Lung microvascular endothelial cell (primary cell): Measurements from ENCODE around the gene RNF135. TPM values are rescaled to one million over a fixed set of nuclear protein-coding genes. Genes with fewer than 3 reads are reported as not detected.
A peak's percentile ranks its signal among the peaks of the same experiment; 100 is the strongest.
"Not testable (repeated sequence)": the region's sequence is repeated elsewhere in the genome, so short reads cannot be mapped to it uniquely, and the experiment has no call there.

Source experiments
- DNase-seq, 2 donors: peaks; one replicate each; pipeline versions ENCODE4 v3.0.0 to v3.0.0-alpha.2; 2010; ENCODE audit warnings: low read depth in 2 of 2
- total RNA-seq: library from RNA; depleted of rRNA; stranded (reverse); fragments of >200 nt; gene quantifications from 2 replicates; pipeline ENCODE4 v1.2.1, GENCODE V29; 2014

RNF135 gene
- total RNA-seq, 1 donor from 2014 or later: 0.60 TPM

DNA sequence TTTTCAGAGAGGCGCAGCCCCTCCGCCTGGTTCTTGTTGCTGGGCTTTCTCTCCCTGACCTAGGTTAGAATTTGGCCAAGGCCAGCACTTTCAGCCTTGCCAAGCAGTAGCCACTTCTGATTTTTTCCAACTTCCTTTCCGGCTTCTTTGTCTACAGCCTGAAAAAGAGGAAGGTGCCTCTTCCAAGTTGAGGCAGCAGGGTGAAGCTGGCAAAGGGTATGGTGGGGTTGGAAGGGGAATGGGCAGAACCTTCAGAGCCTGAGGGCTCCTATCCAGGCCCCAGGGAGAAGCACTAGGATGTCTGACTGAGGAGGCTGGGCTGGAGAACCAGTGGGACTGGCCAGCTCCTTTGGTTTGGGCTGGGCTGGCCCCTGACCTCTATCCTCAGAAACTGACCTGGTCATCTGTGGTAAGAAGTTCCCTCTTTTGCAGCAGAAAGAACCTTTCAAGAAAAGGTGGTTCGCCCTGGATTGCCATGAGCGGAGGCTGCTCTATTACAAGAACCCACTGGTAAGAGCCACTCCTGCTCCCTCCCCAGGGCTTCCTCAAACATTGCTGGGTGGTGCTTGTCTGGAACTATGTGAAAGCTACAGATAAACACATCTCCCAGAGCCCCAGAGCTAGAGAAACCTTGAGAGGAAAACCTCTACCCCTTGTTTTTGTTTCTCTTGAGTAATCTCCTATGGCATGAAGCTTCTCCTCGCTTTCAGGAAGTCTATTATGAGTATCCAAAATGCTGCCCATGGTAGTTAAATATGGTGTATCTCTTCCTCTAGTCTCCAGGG lies 16.6 kb upstream of the RNF135 start:
- DNase-seq: no peak

DNA sequence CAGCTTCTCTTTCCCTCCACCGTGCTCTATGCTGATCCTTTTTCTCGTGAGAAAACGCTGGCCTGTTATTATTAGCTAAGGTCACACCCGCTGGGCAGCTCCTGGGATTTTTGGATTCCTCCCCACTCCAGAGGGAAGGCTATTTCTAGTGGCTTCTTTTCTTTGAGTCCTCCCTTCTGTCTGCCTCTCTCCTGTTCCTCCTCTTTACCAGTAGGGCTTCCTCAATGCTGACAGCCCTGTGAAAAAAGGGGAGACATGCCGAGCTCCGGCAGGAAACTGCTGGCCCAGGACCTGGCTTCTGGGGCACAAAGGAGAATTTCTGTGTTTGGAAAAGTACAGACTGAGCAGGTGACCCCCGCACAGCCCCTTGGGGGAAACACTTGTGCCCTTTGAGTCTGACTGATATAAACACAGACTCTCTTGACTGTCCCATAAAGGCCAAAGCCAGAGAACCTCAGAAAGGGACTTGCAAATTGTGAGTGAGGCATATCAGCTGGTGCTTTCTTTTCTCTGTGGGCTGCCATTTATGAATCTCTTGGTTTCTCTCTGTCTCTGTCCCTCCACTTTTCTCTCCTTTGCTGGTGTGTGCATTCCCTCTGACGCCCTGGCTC lies 14.0 kb upstream of the RNF135 start:
- peak in 1 of 2 donors; percentile 42 for DNase-seq

DNA sequence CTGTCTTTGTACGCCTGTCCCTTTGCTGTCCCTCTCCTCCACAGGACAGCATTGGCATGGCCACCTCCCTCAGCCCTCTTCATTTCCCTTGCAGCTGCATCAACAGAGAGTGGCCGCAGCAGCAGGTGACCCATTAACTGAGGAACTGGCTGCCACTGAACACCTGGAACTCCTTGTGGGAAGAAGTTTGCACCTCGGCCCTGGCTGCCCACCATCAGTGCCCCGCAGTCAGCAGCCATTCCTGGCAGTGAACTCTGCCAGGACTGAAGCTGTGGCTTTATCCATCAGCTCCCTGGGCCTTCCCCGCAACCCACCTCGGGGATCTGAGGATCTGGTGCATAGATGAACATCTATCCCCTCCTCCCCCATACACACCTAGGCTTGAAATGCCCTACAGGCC lies 13.1 kb upstream of the RNF135 start:
- no peak for DNase-seq

DNA sequence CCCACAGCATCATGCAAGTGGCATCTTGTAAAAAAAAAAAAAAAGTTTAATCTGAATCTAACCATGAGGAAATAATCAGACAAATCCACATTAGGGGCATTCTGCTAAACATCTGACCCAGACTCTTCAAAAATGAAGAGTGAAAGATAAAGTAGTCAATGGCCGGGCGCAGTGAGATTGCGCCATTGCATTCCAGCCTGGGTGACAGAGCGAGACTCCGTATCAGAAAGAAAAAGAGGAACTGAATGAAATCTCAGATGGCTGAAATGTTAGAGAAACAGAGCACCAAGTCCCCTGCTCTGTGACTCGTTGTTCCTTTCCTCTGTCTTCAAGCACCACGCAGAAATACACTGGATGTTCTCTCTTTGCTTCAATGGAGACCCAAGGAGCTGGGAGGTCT lies 12.7 kb upstream of the RNF135 start:
- no peak for DNase-seq

DNA sequence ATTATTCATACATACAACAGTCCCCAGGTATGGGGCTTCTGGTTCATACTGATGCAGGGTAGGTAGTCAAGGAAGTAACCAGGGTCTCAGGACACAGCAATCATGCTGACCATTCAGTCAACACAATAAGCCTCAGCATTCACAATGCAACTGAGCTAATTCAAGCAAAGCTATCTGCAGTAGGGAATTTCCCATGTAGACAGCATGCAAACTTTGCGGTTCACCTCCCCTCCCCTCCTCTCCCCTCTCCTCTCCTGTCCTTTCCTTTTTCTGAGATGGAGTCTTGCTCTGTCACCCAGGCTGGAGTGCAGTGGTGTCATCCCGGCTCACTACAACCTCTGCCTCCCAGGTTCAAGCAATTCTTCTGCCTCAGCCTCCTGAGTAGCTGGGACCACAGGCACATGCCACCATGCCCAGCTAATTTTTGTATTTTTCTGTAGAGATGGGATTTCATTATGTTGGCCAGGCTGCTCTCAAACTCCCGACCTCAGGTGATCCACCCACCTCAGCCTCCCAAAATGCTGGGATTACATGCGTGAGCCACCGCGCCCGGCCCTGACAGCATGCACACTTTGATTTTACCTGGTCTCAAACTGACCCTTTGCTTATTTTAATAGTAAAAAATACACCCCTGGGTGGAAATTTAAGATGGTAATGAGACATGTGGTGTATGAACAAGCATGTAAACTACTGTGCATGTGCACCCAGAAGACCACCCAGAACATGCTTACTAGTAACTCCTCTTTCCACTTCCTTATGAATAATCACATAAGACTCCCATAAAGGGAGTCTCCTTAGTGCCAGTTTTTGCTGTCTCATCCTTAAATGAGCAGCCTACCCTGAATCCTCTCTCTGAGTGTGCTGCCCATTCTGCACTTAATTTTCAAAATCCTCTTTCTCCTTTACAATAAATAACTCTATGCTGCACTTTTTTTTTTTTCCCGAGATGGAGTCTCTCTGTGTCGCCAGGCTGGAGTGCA lies 9.3 kb upstream of the RNF135 start:
- no peak for DNase-seq

DNA sequence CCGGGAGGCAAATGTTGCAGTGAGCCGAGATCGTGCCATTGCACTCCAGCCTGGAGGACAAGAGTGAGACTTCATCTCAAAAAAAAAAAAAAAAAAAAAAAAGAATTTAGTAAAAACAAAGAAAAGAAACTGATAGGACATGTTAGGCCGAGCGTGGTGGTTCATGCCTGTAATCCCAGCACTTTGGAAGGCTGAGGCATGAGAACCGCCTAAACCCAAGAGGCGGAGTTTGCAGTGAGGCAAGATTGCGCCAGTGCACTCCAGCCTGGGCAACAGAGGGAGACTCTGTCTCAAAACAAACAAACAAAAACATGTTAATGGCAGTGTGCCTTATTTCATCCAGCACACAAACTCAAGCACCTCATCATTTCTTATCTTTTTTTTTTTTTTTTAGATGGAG lies 6.5 kb upstream of the RNF135 start:
- DNase-seq: not testable (repeated sequence)

DNA sequence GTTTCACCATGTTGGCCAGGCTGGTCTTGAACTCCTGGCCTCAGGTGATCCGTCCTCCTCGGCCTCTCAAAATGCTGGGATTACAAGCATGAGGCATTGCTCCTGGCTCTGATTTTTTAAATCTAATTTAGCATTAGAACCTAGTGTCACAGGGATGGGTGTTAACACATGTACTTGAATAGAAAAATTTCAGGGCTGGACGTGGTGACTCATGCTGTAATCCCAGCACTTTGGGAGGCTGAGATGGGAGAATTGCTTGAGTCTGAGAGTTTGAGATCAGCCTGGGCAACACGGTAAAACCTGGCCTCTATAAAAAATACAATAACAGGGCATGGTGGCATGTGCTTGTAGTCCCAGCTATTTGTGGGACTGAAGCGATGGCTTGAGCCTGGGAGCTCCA lies 6.0 kb upstream of the RNF135 start:
- no peak for DNase-seq

DNA sequence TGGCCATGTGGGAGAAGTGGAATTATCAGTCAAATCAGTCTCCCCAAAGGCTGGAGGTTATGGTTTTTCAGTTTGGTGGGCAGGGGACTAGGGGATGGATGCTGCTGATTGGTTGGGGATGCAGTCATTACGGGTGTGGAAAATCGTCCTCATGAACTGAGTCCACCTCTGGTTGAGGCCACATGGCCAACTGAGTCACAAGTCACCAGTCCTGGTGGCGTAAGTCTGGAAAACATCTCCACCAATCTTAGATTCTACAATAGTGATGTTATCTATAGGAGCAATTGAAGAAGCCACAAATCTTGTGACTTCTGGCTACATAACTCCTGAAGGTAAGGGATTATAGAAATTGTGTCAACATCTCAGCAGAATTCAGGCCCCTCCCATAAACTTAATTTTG lies 5.2 kb upstream of the RNF135 start:
- DNase-seq: no peak

DNA sequence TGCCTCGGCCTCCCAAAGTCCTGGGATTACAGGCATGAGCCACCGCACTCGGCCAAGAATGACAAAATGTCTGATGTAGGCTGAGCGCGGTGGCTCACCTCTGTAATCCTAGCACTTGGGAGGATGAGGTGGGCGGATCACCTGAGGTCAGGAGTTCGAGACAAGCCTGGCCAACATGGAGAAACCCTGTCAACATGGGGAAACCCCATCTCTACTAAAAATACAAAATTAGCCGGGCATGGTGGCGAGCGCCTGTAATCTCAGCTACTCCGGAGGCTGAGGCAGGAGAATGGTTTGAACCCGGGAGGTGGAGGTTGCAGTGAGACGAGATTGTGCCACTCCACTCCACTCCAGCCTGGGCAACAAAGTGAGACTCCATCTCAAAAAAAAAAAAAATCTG lies 2.9 kb upstream of the RNF135 start:
- not testable (repeated sequence) for DNase-seq

DNA sequence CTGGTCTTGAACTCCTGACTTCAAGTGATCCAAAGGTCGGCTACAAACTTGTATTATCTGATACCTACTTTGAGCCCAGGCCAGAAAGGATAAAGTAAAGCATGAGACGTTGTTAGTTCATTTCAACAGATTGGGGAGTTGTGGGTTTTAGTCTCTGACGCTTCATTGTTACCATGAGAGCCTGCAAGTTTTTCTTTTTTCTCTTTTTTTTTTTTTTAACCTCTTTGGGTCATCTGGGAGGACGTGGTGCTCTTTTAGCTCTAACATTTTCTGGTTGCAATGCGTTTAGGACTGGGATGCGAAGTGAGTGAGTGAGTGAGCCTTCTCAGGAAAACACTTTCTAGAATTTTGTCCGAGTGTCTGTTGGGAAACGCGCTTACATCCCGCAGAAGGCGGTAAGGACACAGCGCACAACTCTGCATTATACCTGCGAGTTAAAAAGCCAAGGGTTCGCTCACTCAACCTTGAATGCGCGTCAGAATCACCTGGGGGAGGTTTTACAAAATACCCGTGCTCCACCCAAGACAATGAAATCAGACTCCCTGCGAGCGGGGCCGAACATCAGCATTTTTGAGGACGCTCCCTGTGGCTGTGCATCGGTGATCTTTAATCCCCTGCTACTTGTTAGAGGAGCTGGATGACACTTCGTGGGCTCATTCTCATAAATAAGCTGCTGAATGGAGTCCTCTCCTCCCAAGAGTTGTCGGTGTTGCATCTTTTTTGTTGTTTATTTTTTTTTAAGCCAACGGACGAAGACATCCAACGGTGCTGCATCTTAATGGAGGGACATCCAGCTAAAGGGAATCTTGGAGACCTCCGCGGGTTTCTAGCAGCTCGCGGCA lies 629 bp upstream of the RNF135 start:
- DNase-seq: peak in 1 of 2 donors; percentile 45

DNA sequence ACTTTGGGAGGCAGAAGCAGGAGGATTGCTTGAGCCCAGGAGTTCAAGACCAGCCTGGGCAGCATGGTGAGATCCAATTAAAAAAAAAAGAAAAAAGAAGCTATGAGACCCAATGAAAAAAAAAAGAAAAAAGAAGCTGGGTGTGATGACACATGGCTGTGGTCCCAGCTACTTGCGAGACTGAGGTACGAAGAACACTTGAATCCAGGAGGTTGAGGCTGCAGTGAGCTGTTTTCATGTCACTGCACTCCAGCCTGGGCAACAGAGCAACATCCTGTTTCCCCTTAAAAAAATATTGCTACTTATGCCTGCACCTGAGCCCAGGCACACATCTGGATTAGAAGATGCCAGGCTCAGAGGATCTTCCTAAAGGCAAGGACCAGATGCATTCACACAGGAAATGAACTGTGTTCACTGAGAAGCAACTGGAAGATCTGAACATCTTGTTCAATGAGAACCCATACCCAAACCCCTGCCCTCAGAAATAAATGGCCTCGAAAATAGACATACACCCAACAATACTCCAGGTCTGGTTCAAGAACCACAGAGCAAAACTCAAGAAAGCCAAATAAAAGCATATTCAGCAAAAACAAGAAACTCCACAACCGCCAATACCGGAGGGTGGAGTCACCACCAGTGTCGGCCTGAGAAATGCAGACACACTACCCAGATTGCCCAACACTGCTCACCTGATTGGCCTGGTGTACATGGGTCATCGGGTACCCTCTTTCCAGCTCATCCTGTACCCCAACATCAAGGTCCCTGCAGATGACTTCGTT lies 4.4 kb downstream of the RNF135 start:
- no peak for DNase-seq

DNA sequence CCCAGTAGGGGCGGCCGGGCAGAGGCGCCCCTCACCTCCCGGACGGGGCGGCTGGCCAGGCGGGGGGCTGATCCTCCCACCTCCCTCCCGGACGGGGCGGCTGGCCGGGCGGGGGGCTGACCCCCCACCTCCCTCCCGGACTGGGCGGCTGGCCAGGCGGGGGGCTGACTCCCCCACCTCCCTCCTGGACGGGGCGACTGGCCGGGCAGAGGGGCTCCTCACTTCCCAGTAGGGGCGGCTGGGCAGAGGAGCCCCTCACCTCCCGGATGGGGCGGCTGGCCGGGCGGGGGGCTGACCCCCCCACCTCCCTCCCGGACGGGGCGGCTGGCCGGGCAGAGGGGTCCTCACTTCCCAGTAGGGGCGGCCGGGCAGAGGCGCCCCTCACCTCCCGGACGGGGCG lies 9.1 kb downstream of the RNF135 start:
- not testable (repeated sequence) for DNase-seq

DNA sequence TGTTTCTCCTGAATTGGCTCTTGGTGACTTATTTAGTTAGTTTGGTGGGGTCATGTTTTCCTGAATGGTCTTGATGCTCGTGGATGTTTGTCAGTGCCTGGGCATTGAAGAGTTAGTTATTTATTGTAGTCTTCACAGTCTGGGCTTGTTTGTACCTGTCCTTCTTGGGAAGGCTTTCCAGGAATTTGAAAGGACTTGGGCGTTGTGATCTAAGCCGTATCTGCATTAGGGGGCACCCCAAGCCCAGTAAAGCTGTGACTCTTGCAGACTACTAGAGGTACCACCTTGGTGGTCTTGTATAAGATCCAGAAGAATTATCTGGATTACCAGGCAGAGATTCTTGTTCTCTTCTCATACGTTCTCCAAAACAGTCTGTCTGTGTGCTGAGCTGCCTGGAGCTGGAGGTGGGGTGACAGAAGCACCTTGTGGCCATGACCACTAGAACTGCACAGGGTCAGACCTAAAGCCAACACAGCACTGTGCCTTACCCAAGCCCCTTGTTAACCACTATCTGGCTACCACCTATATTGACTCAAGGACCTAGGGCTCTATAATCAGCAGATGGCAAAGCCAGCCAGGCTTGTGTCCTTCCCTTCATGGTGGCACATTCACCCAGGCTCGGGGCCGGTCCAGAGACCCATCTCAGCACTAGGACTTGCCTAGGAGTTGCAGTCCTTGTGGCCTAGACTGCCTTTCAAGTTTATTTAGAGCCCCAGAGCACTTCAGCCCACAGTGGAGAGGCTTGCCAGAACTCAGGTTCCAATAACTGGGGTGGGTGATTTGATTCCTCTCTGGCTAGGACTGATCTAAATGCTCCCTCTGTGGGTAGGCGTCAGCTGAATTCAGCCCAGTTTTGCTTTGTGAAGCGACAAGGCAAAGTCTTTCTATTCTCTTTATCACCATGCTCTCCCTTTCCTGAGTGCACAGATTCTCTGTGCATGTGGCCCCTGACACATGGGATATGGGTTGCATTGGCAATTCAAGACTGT lies 11.0 kb downstream of the RNF135 start:
- DNase-seq: no peak

DNA sequence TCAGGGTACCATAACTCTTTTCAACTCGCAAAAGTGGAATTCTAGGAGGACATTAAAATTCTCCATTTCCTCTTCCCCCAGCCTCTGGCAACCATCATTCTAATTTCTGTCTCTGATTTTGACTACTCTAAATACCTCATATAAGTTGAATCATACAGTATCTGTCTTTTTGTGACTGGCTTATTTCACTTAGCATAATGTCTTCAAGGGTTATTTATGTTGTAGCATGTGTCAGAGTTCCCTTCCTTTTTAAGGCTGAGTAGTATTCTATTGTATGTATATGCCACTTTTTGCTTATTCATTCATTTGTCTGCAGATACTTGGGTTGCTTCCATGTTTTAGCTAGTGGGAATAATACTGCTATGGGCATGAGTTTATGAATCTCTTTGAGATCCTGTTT lies 12.0 kb downstream of the RNF135 start:
- DNase-seq: no peak

DNA sequence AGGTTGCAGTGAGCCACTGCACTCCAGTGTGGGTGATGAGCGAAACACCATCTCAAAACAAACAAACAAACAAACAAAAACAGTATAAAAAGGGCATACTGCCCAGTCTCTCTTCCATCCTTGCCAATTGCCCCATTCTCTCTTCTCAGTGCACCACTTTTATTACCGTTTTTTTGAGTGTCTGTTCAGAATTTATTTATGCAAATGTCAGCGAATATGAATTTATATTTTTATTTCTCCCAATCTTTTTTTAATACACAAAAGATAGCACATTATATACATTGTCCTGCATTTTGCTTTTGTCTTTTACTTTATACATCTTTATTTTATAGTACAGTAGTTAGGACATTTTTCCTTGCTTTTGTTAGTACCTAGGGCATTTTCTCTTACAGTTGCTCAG lies 19.6 kb downstream of the RNF135 start:
- DNase-seq: no peak

DNA sequence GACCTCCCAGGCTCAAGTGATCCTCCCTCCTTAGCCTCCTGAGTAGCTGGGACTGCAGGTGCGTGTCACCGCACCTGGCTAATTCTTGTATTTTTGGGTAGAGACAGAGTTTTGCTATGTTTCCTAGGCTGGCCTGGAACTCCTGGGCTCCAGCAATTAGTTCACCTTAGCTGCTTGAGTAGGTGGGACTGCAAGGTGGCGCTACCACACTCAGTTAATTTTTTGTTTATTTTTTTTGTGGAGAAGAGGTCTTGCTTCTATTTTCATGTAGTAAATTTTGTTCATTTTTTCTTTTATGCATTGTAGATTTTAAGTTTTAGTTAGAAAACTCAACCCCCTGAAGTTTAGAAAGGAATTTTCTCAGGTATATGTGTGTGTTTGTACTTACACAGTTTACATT lies 21.7 kb downstream of the RNF135 start:
- no peak for DNase-seq

DNA sequence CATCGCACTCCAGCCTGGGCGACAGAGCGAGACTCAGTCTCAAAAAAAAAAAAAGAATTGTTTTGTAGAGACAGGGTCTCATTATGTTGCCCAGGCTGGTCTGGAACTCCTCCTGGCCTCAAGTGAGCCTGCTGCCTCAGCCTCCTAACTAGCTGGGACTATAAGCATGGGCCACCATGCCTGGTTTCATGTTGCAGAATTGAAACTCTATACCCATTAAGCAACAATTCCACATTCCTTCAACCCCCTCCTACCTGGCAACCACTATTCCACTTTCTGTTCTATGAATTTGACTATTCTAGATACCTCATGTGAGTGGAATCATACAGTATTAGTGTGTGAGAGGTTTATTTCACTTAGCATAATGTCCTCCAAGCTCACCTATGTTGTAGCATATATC lies 24.5 kb downstream of the RNF135 start:
- DNase-seq: no peak

DNA sequence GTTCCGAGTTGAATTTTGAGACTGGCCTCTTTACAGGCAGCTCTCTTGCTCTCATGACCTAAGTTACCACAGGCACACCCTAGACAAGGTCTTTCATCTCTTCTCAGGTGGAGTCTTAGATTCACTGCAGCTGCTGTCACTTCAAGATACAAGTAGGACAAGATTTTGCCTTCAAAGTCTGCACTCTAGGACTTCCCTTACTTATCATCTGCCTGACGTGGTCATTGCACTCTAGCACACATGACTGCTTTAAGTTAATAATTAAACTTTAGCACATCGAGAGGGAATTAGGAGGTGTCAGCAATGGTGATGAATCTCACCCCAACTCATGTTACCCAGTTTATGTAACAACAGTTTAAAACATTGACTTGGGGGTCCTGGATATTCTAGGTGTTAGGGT lies 25.6 kb downstream of the RNF135 start:
- DNase-seq: no peak

DNA sequence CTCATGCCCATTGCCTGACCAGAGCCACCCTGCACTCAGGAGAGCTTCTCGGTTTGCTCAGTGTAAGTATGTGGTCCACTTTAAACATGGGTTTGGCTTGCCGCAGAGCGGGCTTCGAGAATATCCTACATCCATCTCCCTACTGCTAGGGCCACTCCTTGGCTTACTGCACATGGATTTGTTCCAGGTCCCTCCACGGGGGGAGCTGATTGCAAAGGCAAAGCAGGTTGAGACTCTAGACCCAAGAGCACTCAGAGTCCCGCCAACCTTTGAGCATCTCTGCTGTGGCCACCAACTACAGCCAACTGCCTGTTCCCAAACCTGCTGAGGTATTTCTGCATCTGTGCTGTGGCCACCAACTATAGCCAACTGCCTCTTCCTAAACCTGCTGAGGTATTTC lies 26.4 kb downstream of the RNF135 start:
- no peak for DNase-seq
